Right atrium auricular region (tissue), 2 donors: ENCODE data around the gene TGFBR3. TPM values are rescaled to one million over a fixed set of nuclear protein-coding genes. Genes with fewer than 3 reads are reported as not detected.

Source experiments
- DNase-seq: peaks from one replicate; pipeline ENCODE4 v3.0.0-alpha.2; 2019; ENCODE audit warnings: low spot score
- H3K27ac ChIP-seq, 2 donors: fragments of 200-600 bp; sonication (generic); 1 replicate in 1 of 2; 2 replicates in 1 of 2; pipeline ENCODE4 v1.5.1; 2016 to 2019
- H3K27me3 ChIP-seq, 2 donors: fragments of 200-600 bp; sonication (generic); one replicate each; pipeline versions ENCODE4 v1.5.1 to v1.6.0; 2017 to 2019
- H3K36me3 ChIP-seq: fragments of 200-600 bp; sonication (generic); one replicate; pipeline ENCODE4 v1.5.1; 2016
- H3K4me1 ChIP-seq, 2 donors: fragments of 200-600 bp; sonication (generic); one replicate each; pipeline versions ENCODE4 v1.5.1 to v1.6.0; 2017 to 2019
- H3K4me3 ChIP-seq, 2 donors: fragments of 200-600 bp; sonication (generic); 1 replicate in 1 of 2; 2 replicates in 1 of 2; pipeline ENCODE4 v1.5.1; 2017 to 2019; ENCODE audit warnings: mild to moderate bottlenecking in 1 of 2, moderate library complexity in 1 of 2
- H3K9me3 ChIP-seq, 2 donors: fragments of 200-600 bp; sonication (generic); one replicate each; pipeline ENCODE4 v1.5.1; 2019
- total RNA-seq, 2 donors: library from RNA; depleted of rRNA; stranded (reverse); fragments of >200 nt; gene quantifications; one replicate each; pipeline ENCODE4 v1.1.0, GENCODE V29; 2016
- TF ChIP-seq, protein P1 (sequence below), 2 donors: fragments of 200-600 bp; sonication (generic); IDR thresholded peaks; one replicate each; pipeline ENCODE4 v1.5.1; 2019; ENCODE audit warnings: antibody characterized with exemption in 2 of 2

Gene TGFBR3
- total RNA-seq, 2 donors from 2014 or later = 40.5 to 64.8 TPM

DNA sequence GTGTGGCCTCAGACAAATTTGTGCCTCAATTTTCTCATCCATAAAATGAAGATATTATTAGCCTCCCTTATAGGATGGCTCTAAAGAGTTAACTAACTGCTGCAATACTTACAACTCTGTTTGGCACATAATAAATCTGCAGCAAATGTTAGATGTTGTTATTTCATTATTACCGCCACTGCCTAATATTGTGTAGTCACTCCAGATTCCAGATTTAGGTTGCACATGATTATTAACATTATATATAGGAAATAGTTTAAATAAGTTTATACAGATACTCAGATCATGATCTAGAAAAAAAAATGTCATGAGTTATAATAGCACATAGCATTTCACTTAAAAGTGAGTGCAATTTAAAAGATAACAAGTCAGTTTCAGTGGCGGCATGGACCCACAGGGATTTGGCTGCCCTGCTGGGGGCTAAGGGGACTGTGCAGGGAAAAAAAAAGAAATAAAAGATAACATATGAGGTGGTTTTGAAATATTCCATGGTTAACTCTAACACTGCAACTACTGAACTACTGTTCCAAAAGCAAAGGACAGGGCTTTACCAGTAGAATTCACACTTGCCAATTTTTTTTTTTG is 170.4 kb downstream of the TGFBR3 start:
- Histone ChIP-seq H3K4me3 (no peak overlapping the region), H3K36me3 (peaks cover 49% of the 10 kb centered on the region), H3K27ac (peak overlapping the region; percentile 6 to 17), H3K4me1 (peaks cover 0 to 32% of the 10 kb centered on the region in 2 donors), H3K9me3 (no peaks in the 10 kb centered on the region), H3K27me3 (no peaks in the 10 kb centered on the region)
- DNase-seq = no peak
- TF ChIP-seq, protein P1, sequence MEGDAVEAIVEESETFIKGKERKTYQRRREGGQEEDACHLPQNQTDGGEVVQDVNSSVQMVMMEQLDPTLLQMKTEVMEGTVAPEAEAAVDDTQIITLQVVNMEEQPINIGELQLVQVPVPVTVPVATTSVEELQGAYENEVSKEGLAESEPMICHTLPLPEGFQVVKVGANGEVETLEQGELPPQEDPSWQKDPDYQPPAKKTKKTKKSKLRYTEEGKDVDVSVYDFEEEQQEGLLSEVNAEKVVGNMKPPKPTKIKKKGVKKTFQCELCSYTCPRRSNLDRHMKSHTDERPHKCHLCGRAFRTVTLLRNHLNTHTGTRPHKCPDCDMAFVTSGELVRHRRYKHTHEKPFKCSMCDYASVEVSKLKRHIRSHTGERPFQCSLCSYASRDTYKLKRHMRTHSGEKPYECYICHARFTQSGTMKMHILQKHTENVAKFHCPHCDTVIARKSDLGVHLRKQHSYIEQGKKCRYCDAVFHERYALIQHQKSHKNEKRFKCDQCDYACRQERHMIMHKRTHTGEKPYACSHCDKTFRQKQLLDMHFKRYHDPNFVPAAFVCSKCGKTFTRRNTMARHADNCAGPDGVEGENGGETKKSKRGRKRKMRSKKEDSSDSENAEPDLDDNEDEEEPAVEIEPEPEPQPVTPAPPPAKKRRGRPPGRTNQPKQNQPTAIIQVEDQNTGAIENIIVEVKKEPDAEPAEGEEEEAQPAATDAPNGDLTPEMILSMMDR (IDR thresholded peaks at IDR 0.05) = no peak

DNA sequence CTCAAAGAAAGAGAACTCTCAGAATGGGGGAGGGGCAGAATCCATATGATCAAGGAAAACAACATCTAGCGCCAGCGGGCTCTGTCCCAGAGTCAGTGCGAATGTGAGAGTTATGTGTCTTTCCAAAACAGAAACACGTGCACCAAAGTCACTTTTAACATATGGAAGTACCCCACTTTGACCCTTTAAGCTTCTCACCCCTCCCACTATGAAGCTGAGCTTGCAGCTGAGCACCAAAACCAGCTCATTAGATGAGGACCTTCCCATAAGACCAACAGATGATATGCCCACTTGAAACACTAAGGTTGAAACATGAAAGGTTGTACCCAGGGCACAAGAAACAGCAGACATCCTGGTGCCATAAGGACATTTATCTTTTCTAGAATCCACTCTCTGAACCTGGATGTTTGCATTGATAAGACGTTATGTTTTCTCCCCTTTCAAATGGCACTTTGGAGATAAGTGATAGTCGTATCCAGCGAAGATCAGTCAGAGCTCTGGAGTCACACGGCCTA is 171.0 kb downstream of the TGFBR3 start:
- H3K27ac ChIP-seq = peak overlapping the region; percentile 17 to 91
- TF ChIP-seq, protein P1 (IDR thresholded peaks at IDR 0.05) = no peak
- H3K27me3 ChIP-seq = no peaks in the 10 kb centered on the region
- H3K9me3 ChIP-seq = no peaks in the 10 kb centered on the region
- no peak overlapping the region for H3K4me3 ChIP-seq
- H3K36me3 ChIP-seq = peaks cover 49% of the 10 kb centered on the region
- no peak for DNase-seq
- H3K4me1 ChIP-seq = peaks cover 0 to 37% of the 10 kb centered on the region in 2 donors

DNA sequence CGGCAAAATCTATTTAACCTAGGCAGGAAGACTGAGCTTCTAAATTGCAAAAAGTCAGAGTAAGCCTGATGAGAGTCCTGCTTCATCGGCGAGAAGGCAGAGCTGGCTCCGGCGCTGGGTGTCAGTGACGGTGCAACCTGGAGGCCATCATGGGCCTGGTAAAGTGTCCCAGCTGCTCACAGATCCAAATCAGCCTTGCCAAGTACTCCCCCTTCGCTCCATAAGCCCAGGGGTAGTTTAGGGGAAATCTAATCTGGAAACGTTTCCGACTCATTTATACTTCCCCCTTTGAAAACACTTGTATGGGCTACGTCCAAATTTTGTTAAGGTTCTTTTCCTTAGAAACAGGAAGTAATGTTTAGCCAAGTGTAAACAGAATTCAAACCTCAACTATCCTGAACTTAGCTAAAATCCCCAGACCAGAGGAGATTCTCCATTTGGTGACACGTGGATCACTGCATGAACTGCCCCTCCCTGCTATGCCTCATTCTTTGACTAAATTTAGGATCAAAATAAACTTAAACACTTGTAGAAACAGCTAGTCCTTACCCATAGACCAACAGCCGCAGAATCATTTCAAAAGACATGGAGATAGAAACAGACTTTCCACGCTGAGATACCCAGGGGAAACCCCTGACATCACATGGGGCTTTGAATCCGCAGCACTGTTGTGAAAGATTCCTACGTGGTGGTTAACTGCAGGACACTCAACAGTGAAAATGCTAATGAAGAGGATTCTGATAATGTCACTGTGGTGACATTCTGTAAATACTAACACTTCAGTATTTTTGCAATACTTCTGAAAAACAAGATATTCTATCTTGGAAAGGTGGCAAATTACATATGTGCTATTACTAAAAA is 172.7 kb downstream of the TGFBR3 start:
- peak; percentile 88 for DNase-seq
- peaks cover 53% of the 10 kb centered on the region for H3K36me3 ChIP-seq
- H3K27me3 ChIP-seq = no peaks in the 10 kb centered on the region
- peak overlapping the region; percentile 31 to 32 for H3K4me3 ChIP-seq
- TF ChIP-seq, protein P1 (IDR thresholded peaks at IDR 0.05) = no peak
- no peaks in the 10 kb centered on the region for H3K9me3 ChIP-seq
- peaks cover 0 to 49% of the 10 kb centered on the region in 2 donors for H3K4me1 ChIP-seq
- peak overlapping the region; percentile 87 to 91 for H3K27ac ChIP-seq

DNA sequence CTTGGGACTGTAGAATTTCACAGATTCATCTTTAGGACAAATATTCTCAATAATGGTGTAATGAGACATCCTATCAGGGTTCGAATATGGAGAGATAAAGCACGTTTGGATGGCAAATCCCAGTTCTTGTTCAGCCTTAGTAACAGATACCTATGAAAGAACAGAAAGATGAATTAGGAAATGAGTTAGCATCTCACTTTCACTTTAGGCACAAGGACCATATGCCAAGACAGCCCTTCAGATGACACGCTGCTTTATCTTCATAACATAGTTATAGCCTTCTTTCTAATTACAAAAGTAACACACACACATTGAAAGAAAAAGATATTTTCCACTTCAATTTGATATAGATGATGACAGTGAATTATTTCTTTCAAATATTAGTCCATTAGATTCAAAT is 173.6 kb downstream of the TGFBR3 start:
- Histone ChIP-seq H3K27me3 (no peaks in the 10 kb centered on the region), H3K4me3 (peak overlapping the region; percentile 31 to 32), H3K9me3 (no peaks in the 10 kb centered on the region), H3K36me3 (peaks cover 61% of the 10 kb centered on the region), H3K27ac (peak overlapping the region; percentile 87 to 91), H3K4me1 (peaks cover 3 to 56% of the 10 kb centered on the region in 2 donors)
- no peak for DNase-seq
- TF ChIP-seq, protein P1 (IDR thresholded peaks at IDR 0.05) = no peak

DNA sequence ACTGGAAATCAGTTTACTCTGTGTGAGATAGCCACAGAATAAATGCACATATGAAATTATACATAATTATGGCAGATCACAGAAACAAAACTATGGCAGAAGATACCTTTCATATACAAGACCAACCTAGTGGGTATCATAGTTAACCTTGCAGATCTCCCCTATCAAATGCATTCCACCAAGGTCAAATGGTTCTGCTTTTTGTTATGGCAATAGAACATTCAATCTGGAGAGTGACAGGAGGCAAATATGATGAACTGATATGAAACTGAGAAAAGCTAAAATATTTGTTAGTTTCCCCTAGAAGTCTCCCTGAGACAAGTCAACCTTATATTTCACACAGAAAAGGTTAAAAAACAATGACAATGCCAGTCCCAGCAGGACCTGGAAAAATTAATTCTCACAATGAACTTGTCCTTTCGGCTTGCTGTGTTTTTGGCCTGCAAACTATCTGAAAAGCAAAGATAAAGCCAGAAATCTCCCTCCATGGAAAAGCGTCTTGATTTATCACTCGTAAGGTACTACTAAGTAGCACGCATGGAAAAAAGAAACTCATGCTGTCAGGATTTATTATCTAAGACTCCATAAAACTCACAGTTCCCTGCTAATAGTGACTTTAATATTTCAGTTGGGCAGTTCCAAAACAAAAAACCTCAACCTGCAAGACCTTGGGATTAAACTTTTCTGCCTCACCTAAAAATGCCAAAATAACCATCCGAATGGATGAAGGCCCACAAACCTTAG is 174.3 kb downstream of the TGFBR3 start:
- H3K36me3 ChIP-seq = peaks cover 66% of the 10 kb centered on the region
- TF ChIP-seq, protein P1 (IDR thresholded peaks at IDR 0.05) = no peak
- no peak for DNase-seq
- peak overlapping the region; percentile 87 to 91 for H3K27ac ChIP-seq
- no peaks in the 10 kb centered on the region for H3K9me3 ChIP-seq
- H3K4me3 ChIP-seq = peak overlapping the region; percentile 31 to 32
- H3K27me3 ChIP-seq = no peaks in the 10 kb centered on the region
- peaks cover 3 to 60% of the 10 kb centered on the region in 2 donors for H3K4me1 ChIP-seq
